NCI-H446 treated with DMSO at 0.1 percent for 48 hours (cell line): ENCODE data around the gene NTSR1.

ENCODE experiments used
- DNase-seq: peaks from one replicate; lab custom pipeline; 2025; lab: John Stamatoyannopoulos, UW

Gene NTSR1

DNA sequence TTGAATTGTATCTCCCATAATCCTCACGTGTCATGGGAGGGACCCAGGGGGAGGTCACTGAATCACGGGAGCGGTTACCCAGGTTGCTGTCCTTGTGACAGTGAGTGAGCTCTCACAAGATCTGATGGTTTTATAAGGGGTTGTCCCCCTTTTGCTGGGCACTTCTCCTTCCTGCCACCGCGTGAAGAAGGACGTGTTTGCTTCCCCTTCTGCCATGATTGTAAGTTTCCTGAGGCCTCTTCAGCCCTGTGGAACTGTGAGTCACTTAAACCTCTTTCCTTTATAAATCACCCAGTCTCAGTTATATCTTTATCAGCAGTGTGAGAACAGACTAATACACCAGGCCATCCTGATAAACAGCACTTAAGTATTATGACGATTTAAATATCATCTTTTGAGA is 78.7 kb downstream of the NTSR1 start:
- DNase-seq: no peak

DNA sequence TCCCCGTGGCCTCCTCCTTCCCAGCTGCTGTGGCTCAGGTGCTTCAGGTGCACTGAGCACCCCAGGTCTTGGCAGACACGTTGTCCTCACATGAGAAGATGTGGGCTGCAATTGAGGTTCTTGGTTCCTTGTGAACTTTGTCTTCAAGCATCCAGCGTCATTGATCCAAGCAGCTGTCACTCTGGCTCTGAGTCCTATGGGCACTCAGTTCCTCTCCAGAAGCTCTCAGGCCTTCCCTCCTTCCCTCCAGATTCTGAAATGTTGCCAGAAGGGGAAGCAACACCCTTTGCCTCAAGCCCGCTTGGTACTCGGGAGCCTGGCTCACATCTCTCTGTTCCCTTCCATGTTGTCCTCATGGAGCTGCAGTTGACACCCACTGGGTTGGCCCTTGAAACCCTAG is 79.2 kb downstream of the NTSR1 start:
- no peak for DNase-seq

GRCh38 chr20:62788607-62789006 is 80.0 kb downstream of the NTSR1 start:
- DNase-seq: no peak

- DNase-seq: no peak
Observed at GRCh38 chr20:62790075-62790474, 81.4 kb downstream of the NTSR1 start.

DNA sequence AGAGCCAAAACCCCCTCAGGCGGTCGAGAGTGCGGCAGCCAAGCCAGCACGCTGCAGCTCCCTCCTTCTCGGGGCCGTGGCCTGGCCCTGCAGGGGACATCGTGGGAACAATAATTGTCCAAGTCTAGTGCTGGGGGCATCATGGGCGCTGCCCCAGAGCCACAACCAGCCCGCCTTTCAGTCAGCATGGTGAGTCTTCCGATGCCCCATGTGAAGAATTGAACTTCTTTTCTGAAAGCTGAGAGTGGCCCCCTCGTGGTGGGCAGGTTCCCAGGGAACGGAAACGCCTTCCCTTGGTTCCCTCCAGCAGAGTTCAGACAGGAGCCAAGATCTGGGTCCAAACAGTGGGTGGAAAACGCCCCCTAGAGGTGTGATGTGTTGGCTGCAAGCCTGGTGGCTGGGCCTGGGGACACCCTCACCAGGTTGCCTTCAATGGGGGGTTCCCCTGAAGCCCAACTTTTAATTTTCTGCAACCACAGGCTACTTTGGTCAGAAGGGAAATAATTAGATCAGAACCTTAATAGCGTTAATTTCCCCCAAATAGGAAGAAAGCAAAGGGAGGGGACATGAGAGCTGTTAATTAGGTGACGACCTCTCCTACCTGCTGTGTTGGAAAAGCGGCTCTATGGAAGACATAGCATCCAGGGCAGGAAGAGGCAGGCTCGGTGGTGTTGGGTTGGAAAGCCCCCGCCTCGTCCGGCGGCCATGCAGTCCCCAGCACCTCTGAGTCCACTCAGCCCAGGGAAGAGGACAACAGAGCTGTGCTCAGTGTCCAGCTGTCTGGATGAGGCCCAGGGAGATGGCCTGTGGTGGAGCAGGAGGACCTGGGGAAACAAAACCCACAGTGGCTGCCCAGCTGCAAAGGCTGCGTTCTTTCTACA is 82.9 kb downstream of the NTSR1 start:
- DNase-seq: peak; percentile 78

DNA sequence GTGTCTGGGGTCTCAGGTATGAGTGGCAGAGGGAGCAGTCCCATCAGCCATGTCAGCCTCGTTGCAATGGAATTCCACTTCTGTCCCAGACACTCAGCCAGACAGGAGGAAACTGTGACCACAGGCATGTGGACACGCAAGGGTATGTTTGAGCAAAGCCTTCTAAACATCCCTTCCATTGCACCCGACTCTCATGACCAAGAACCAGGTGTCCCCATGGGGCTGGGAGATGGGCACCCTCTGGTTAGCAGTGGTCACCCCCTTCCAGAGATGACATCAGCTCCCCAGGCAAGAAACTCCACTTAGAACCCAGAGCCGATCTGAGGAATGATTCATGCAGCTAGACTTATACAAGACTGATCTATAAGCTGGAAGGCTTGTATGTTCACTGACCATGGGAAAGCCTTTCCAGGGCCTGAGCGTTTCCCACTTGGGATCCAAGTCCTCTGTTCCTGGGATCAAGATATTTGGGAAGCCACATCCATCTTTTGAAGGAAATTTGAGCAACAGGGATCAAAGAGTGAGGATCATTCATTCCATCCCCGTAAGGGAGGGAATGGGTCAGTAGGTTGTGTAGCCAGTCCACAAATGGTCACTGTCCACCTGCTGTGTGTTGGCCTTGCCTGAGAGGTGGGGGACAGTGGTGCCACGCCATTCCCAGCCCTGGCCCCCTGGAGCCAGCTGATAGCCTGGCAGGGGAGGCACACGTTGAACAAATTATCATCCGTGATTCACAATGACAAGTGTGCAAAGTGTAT is 83.7 kb downstream of the NTSR1 start:
- no peak for DNase-seq

DNA sequence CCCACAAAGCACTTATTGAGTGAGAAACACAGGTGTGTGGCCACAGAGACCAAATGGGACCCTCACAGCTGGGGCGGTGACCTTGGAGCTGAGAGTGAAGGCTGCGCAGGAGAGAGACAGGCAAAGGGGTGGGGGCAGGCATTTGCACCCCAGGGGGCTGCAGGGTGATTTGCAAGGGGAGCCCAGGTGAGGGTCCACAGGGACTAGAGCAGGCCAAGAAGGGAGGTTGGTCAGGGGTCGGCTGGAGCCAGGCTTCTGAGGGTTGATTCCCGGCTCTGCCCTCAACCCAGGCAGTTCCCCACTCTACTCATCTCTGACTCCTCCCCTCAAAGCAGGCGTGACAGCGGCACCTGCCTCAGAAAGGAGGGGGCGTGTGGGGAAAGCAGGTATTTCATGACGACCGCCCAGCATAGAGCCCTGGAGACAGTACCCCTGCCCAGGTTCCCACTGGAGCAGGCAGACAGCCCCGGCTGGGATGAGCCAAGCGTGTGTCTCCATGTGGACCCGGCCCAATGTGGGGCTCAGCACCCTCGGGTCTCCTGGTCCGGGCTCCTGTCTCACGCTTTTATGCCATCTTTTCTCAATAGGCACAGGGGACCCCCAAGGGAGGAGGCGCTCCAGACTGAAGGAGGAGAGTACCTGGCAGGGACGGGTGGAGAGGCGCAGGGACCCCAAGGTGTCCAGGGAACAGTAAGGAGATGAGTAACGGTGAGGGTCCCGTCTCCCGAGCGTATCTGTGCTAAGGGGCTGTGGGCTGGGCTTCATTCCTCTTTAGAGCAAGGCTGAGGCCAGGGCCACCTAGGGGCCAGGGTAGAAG is 84.5 kb downstream of the NTSR1 start:
- DNase-seq: no peak

GRCh38 chr20:62793757-62794006 is 85.0 kb downstream of the NTSR1 start:
- DNase-seq: no peak

DNA sequence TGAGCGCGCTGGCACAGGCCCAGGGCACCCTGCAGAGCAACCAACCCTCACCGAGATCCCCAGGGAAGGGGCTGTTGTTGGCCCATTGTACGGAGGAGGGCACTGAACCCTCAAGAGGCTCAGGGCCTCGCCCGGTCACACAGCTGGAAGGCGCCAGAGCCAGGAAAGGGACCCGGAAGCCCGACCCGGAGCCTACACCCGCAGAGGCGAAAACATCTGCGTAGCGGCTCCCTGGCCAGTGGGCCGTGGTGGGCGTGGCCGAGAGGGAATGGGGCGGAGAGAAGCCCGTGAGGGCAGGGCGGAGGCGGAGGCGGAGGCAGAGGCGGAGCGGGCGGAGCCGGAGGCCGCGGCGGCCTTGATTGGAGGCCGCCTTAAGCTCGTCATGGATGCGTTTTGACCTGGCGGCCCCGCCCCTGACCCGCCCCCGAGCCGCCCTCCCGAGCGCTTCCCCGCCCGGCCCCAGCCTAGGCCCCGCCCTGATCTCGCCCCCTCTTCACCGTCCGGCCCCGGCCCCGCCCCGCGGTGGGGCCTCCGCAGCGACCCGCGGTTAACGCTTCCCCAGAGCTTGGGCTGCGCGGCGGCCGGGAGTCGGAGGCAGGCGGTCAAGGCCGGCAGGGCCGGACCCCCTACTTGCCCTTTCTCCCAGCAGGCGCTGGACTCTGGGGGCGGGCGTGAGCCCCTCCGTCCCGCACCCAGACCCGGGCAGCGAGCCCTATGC is 85.5 kb downstream of the NTSR1 start:
- peak; percentile 88 for DNase-seq

DNA sequence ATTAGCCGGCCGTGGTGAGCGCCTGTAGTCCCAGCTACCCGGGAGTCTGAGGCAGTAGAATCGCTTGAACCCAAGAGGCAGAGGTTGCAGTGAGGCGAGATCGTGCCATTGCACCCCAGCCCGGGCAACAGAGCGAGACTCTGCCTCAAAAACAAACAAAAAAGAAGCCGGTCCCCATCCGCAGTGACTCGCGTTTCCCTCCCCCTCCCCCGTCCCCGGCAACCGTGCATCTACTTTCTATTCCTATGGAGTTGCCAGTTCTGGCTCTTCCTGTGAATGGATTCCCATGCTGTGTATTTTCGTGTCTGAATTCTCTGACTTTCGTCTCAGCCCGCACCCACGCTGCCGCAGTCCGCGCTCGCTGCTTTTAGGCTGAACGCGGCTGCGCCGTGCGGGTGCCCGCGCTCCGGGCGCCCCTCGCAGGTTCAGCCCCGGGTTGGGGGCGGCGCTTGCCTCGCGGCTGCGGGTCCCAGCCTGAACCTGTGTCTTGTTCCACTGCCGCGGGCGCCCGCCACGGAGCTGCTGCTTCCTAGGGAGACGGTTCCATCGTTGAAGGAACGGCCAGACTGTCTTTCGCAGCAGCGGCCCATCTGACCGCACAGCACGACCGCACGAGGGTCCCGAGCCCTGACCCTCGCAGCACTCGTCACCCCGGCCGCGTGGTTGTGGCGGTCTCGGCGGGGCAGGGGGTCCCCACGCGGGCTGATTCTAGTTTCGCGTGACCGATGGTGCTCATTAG is 86.6 kb downstream of the NTSR1 start:
- DNase-seq: peak; percentile 66

DNA sequence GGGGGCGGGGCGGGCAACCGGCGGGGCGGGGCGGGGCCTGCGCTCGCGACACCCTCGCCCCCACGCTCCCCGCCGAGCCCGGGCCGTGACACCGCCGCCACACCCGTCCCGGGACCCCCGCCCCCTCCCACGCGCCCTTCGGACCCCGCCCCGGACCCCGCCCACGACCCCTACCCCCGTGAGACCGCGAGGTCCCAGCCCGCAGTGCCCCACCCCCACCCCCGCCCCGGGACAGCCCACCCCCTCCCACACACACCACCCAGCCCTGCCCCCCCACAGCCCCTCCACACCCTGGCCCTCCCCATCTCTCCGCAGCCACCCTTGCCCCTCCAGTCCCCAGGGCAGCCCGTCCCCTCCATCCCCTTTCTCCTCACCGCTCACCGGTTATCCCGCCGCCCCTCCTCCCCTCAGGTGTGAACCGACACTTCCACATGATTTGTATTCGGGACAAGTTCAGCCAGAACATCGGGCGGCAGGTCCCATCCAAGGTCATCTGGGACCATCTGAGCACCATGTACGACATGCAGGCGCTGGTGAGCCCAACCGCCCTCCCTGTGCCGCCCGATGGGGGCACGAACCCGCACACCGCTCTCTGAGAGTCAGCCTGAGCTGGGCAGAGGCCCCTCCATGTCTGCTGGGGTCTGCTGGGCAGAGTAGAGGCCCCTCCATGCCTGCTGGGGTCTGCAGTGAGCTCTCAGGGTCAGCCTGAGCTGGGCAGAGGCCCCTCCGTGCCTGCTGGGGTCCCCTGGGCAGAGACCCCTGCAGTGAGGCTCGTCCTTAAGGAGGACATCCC is 88.3 kb downstream of the NTSR1 start:
- no peak for DNase-seq

DNA sequence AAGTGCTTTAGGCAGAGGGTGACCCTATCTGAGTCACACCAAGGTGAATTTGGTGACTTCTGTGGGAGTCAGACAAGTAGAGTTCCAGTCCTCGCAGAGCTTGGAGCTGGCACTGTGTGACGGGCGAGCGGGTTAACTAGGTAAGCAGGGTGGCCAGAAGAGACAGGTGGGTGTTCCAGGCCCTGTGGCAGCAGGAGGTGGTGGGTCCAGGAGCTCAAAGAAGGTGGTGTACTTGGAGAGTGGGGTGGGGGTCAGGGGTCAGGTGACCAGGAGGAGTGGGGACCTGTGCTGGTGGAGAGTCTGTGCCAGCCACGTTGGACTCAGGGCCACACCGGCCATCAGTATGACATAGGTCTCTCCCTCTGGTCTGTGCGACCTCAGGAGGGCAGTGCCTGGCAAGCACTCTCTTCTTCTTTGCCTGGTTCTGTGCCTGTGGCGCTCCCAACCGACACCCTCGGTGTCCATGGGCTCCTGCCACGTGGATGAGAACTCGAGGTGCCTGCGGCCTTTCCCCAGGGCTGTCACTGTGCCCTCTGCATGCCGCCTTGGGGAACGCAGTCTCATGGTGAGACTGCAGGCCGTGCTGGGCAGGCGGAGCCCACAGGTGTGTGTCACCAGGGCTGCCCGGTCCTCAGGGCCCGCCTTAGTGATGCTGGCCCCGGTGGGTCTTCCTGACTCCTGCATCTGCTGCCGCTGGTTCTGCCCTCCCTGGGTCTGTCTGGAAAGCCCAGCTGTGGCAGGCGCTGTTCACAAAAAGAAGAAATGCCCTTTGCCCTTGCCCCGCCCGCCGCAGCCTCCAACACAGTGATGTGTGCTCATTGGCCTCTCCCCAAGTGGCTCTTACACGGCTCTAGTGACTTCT is 89.3 kb downstream of the NTSR1 start:
- no peak for DNase-seq

DNA sequence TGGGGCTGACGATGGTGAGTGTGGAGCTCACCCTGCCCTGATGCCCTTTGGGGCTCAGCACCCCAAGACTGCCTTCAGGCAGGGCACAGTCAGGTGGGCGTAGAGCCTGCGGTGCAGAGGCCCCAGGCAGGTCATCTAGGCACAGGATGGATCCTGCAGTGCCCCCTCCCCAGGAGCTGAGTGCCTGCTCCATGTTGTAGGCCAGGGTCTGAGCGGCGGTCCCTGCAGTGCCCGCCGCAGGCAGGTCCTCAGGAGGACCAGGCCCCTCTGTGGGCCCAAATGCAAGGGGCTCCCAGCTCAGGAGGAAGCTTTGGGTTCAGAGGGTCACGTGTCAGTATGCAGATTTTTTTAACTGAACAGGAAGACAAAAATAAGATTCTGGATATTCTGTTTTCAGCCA is 90.4 kb downstream of the NTSR1 start:
- no peak for DNase-seq

- DNase-seq: no peak
Observed at GRCh38 chr20:62799459-62799858, 90.8 kb downstream of the NTSR1 start.

DNA sequence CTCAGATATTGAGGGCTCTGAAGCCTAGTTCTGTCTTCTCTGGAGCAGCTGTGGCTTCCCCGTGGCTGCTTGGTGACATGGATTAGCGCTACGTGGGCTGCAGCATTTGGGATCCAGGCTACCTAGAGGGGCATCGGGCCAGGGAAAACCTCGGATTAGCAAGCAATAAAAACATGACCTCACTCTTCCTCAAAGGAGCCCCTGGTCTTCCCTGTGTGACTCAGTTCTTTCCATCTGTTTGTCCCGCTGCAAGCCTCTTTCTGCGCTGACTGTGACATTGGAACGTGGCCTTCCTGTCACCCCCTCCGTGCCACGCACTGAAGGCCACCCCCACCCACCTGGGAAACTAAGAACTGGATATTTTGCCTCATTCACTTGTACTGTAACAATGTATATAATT is 91.2 kb downstream of the NTSR1 start:
- no peak for DNase-seq

GRCh38 chr20:62800314-62801259 is 92.0 kb downstream of the NTSR1 start:
- DNase-seq: no peak

- no peak for DNase-seq
Observed at GRCh38 chr20:62801284-62802010, 92.8 kb downstream of the NTSR1 start.
